Transverse colon (tissue), 4 donors: Measurements from ENCODE around the gene CYGB. TPM values are rescaled to one million over a fixed set of nuclear protein-coding genes. Genes with fewer than 3 reads are reported as not detected.
A peak's percentile ranks its signal among the peaks of the same experiment; 100 is the strongest.
"Not testable (repeated sequence)": the region's sequence is repeated elsewhere in the genome, so short reads cannot be mapped to it uniquely, and the experiment has no call there.

ENCODE experiments used
- DNase-seq: peaks from one replicate; pipeline ENCODE4 v3.0.0-alpha.2; 2019
- H3K27ac ChIP-seq, 4 donors: fragments of 200-600 bp; sonication (generic); 2 replicates each; pipeline ENCODE4 v1.5.1; 2016 to 2018; ENCODE audit warnings: inconsistent platforms in 4 of 4
- H3K27me3 ChIP-seq: fragments of 200-600 bp; sonication (generic); 2 replicates; pipeline ENCODE4 v1.5.1; 2017; ENCODE audit warnings: inconsistent platforms
- H3K36me3 ChIP-seq, 4 donors: fragments of 200-600 bp; sonication (generic); 2 replicates each; pipeline ENCODE4 v1.5.1; 2017 to 2019; ENCODE audit warnings: inconsistent platforms in 4 of 4
- H3K4me1 ChIP-seq, 4 donors: fragments of 200-600 bp; sonication (generic); 2 replicates each; pipeline ENCODE4 v1.5.1; 2017 to 2020; ENCODE audit warnings: inconsistent platforms in 4 of 4
- H3K4me3 ChIP-seq, 4 donors: fragments of 200-600 bp; sonication (generic); 1 replicate in 1 of 4; 2 replicates in 3 of 4; pipeline versions ENCODE4 v1.5.1 to v1.6.1; 2017 to 2019; ENCODE audit warnings: inconsistent platforms in 4 of 4
- H3K9me3 ChIP-seq, 2 donors: fragments of 200-600 bp; sonication (generic); 2 replicates each; pipeline ENCODE4 v1.5.1; 2017 to 2019; ENCODE audit warnings: inconsistent platforms in 2 of 2
- EP300 ChIP-seq: sonication (generic); formaldehyde crosslinking; IDR thresholded peaks from one replicate; pipeline ENCODE4 v1.6.1; 2017; ENCODE audit warnings: antibody characterized with exemption, low read depth
- POLR2A ChIP-seq: fragments of 450-650 bp; IDR thresholded peaks from one replicate; pipeline ENCODE4 v1.6.1; 2016; ENCODE audit warnings: antibody characterized with exemption, mild to moderate bottlenecking, moderate library complexity
- POLR2AphosphoS5 ChIP-seq, 3 donors: sonication (generic); formaldehyde crosslinking; IDR thresholded peaks; one replicate each; pipeline ENCODE4 v1.6.1; 2016; ENCODE audit warnings: antibody characterized with exemption in 3 of 3
- WGBS, 2 donors: methylation state at CpG; one replicate each; pipeline ENCODE4 v1.1.5; 2018; ENCODE audit warnings: low coverage in 1 of 2; 5-methylcytosine and 5-hydroxymethylcytosine counted together
- in situ Hi-C, 4 donors: fragments of 200-750 bp; cut with MboI; loops; one replicate each; pipeline versions ENCODE4 v1.15.0 to v1.15.1; 2017; ENCODE audit warnings: low sequenced_read_pairs in 3 of 4, low pct_ligation_motif_present in 1 of 4, low pct_unique_long_range_greater_than_20kb in 1 of 4
- intact Hi-C: fragments of 100-400 bp; cut with DNase I; formaldehyde crosslinking; loops from one replicate; pipeline ENCODE4 v1.15.1; 2023; ENCODE audit warnings: low total_unique reads
- total RNA-seq, 4 donors: library from RNA; depleted of rRNA; stranded (reverse); fragments of >200 nt; gene quantifications; one replicate each; pipeline ENCODE4 v1.1.0, GENCODE V29; 2016
- TF ChIP-seq, protein P1 (sequence below), 5 experiments: fragments of 200-600 bp in 3 of 5; fragments of 450-650 bp in 2 of 5; sonication (generic) in 3 of 5; IDR thresholded peaks; 1 replicate in 2 of 5; 2 replicates in 3 of 5; pipeline ENCODE4 v1.5.1; 2016 to 2017; ENCODE audit warnings: antibody characterized with exemption in 5 of 5, inconsistent platforms in 3 of 5, mild to moderate bottlenecking in 2 of 5, moderate library complexity in 1 of 5

CYGB gene
- total RNA-seq, 4 donors from 2014 or later, result 7.5 to 20.1 (median 11.3) TPM

DNA sequence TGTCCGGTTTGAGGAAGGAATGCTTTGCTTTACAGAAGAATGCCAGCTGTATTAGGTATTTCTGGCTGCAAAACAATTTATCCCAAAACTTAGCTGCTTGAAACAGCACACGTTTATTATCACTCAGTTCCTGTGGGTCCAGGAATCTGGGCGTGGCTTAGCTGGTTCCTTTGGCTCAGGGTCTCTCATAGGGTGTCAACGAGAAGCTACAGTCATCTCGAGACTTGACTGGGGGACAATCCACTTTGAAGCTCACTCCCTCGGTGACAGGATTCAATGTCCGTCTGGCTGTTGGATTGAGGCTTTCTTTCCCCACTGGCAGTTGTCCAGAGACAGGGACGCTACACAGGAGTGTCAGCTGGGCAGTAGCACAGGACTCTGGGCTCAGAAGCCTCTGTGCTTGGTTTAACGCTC lies 26.7 kb downstream of the CYGB start:
- DNase-seq, result no peak
- TF ChIP-seq EP300, result no peak
- TF ChIP-seq POLR2AphosphoS5 (IDR thresholded peaks at IDR 0.05), result no peak
- TF ChIP-seq, protein P1, sequence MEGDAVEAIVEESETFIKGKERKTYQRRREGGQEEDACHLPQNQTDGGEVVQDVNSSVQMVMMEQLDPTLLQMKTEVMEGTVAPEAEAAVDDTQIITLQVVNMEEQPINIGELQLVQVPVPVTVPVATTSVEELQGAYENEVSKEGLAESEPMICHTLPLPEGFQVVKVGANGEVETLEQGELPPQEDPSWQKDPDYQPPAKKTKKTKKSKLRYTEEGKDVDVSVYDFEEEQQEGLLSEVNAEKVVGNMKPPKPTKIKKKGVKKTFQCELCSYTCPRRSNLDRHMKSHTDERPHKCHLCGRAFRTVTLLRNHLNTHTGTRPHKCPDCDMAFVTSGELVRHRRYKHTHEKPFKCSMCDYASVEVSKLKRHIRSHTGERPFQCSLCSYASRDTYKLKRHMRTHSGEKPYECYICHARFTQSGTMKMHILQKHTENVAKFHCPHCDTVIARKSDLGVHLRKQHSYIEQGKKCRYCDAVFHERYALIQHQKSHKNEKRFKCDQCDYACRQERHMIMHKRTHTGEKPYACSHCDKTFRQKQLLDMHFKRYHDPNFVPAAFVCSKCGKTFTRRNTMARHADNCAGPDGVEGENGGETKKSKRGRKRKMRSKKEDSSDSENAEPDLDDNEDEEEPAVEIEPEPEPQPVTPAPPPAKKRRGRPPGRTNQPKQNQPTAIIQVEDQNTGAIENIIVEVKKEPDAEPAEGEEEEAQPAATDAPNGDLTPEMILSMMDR (IDR thresholded peaks at IDR 0.05), result no peak
- TF ChIP-seq POLR2A, result no peak
- H3K9me3 ChIP-seq, result no peaks in the 10 kb centered on the region
- H3K36me3 ChIP-seq, result no peaks in the 10 kb centered on the region
- peaks cover under 1 to 11% (median 2%) of the 10 kb centered on the region in 4 donors for H3K4me1 ChIP-seq
- in situ Hi-C loops (loop anchor here in 2 of 4 donors (10.0 kb wide), 1 partner anchor 46 kb away; the partner anchor contains the start of gene AANAT (in 2 of the 2)), intact Hi-C loops (no loop called here)
- H3K27me3 ChIP-seq, result peaks cover 22% of the 10 kb centered on the region
- H3K4me3 ChIP-seq, result no peak overlapping the region
- no peak overlapping the region for H3K27ac ChIP-seq
- 32 to 50% methylated on average over 1 to 9 of the region's 9 CpGs for WGBS, 2 donors

DNA sequence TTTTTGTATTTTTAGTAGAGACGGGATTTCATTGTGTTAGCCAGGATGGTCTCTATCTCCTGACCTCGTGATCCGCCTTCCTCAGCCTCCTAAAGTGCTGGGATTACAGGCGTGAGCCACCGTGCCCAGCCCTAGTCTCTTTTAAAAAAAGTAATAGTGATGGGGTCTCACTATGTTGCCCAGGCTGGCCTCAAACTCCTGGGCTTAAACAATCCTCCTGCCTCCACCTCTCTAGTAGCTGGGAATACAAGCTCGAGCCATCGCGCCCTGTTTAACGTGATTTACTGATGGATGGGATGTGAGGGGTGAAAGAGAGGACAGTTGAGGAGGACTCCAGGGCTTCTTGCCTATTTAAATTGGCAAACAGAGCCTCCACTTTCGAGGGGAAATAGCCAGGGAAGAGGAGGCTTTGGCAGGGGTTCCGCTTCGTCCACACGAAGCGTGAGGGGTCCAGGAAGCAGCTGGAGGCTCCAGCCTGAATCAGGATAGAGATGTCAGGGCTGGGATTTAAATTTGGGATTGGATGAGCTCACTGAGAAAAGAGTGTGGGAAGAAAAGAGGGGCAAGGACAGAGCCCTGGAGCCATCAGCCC lies 28.9 kb downstream of the CYGB start:
- not testable (repeated sequence) for DNase-seq, H3K27ac ChIP-seq, H3K36me3 ChIP-seq, H3K9me3 ChIP-seq, H3K4me1 ChIP-seq, H3K4me3 ChIP-seq
- intact Hi-C loops (loop anchor here (10.0 kb wide), 1 partner anchor 204 kb away; the partner anchor contains the start of gene QRICH2), in situ Hi-C loops (loop anchor here in 2 of 4 donors (5.0 kb wide), 1 partner anchor 41 kb away; the partner anchor contains the start of gene AANAT (in 2 of the 2))
- WGBS, 2 donors, result 50 to 78% methylated on average over 2 to 14 of the region's 14 CpGs
- H3K27me3 ChIP-seq, result peaks cover 22% of the 10 kb centered on the region

- Histone ChIP-seq H3K4me1 (peaks cover 3 to 13% (median 6%) of the 10 kb centered on the region in 4 donors), H3K9me3 (no peaks in the 10 kb centered on the region), H3K27me3 (peaks cover 22% of the 10 kb centered on the region), H3K27ac (no peak overlapping the region), H3K36me3 (no peaks in the 10 kb centered on the region), H3K4me3 (no peak overlapping the region)
- WGBS, 2 donors, result 29% methylated on average over 24 of the region's 24 CpGs; no CpG with 5 or more reads in 1 of the 2 donors
- in situ Hi-C loops, result loop anchor here in 2 of 4 donors (5.0 kb wide), 1 partner anchor 39 kb away; the partner anchor contains the start of gene AANAT (in 2 of the 2)
- DNase-seq, result peak; percentile 90
- TF ChIP-seq POLR2AphosphoS5 (IDR thresholded peaks at IDR 0.05) (no peak), POLR2A (no peak), EP300 (no peak)
- TF ChIP-seq, protein P1 (IDR thresholded peaks at IDR 0.05), result peak; percentile 93 to 97 (median 95)
- intact Hi-C loops, result loop anchor here (1.0 to 10.0 kb wide), 2 partner anchors 40 to 202 kb away; partner anchors contain the start of gene QRICH2
Measured at GRCh38 chr17:76506408-76507345, 30.8 kb downstream of the CYGB start.

DNA sequence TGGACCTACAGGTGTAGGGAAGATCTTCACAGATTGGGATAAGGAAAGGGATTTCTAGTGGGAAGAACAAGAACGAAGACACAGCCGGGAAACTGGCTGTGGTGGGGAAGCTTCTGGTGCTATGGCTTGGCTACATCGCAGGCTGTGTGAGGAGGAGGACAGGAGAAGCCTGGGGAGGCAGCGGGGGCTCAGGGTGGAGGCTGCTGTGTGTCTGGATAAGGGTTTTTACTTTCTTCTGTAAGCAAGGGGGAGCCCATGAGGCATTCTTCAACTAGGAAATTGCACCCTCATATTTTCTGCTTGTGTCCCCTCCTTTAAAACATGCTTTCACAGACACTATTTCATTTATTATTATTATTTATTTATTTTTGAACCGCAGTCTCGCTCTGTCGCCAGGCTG lies 33.4 kb downstream of the CYGB start:
- H3K36me3 ChIP-seq, result no peaks in the 10 kb centered on the region
- no peak overlapping the region for H3K27ac ChIP-seq
- peaks cover 7 to 33% (median 13%) of the 10 kb centered on the region in 4 donors for H3K4me1 ChIP-seq
- H3K27me3 ChIP-seq, result peaks cover 22% of the 10 kb centered on the region
- in situ Hi-C loops (no loop called here), intact Hi-C loops (loop anchor here (10.0 kb wide), 1 partner anchor 199 kb away; the partner anchor contains the start of gene QRICH2)
- H3K9me3 ChIP-seq, result no peaks in the 10 kb centered on the region
- 62 to 87% methylated on average over 3 to 7 of the region's 7 CpGs for WGBS, 2 donors
- no peak overlapping the region for H3K4me3 ChIP-seq
- no peak for DNase-seq
- TF ChIP-seq EP300 (no peak), POLR2AphosphoS5 (IDR thresholded peaks at IDR 0.05) (no peak), POLR2A (no peak)
- TF ChIP-seq, protein P1 (IDR thresholded peaks at IDR 0.05), result no peak
